ENCODE results near the gene ARHGAP23.

Gene ARHGAP23

GRCh38 chr17:38400286-38400685 lies 28.0 kb upstream of the ARHGAP23 start:
- Histone ChIP-seq H3K4me1 (ENCODE audit: low read depth, poor library complexity, severe bottlenecking) (no peaks in the 10 kb centered on the region), H3K36me3 (ENCODE audit: insufficient read depth) (no peaks in the 10 kb centered on the region)

GRCh38 chr17:38401459-38401858 lies 26.8 kb upstream of the ARHGAP23 start:
- Histone ChIP-seq H3K4me3 (IDR thresholded peaks at IDR 0.05; ENCODE audit: insufficient read depth, low read depth, low read length) (no peak overlapping the region), H3K27me3 (ENCODE audit: insufficient read depth, low read depth) (no peaks in the 10 kb centered on the region), H3K36me3 (ENCODE audit: insufficient read depth) (no peaks in the 10 kb centered on the region), H2AFZ (ENCODE audit: low read depth) (no peak overlapping the region), H3K4me1 (ENCODE audit: low read depth, poor library complexity, severe bottlenecking) (no peaks in the 10 kb centered on the region), H3K4me2 (no peak overlapping the region), H4K20me1 (ENCODE audit: insufficient read depth) (no peaks in the 10 kb centered on the region), H3K27ac (no peak overlapping the region), H3K9ac (no peak overlapping the region), H3K79me2 (ENCODE audit: insufficient read depth, low read depth) (no peaks in the 10 kb centered on the region)
- no peak for TF ChIP-seq CTCF (conservative IDR thresholded peaks at IDR 0.05; ENCODE audit: low read depth, low read length)

More at GRCh38 chr17:38400286-38400685, 28.0 kb upstream of the ARHGAP23 start:
- Histone ChIP-seq H4K20me1 (ENCODE audit: insufficient read depth) (no peaks in the 10 kb centered on the region), H3K9ac (no peak overlapping the region), H3K27ac (no peak overlapping the region), H3K79me2 (ENCODE audit: insufficient read depth, low read depth) (no peaks in the 10 kb centered on the region), H3K27me3 (ENCODE audit: insufficient read depth, low read depth) (no peaks in the 10 kb centered on the region), H3K4me2 (no peak overlapping the region), H2AFZ (ENCODE audit: low read depth) (no peak overlapping the region), H3K4me3 (IDR thresholded peaks at IDR 0.05; ENCODE audit: insufficient read depth, low read depth, low read length) (no peak overlapping the region)
- TF ChIP-seq CTCF (conservative IDR thresholded peaks at IDR 0.05; ENCODE audit: low read depth, low read length): no peak

- Histone ChIP-seq H3K4me3 (IDR thresholded peaks at IDR 0.05; ENCODE audit: insufficient read depth, low read depth, low read length) (no peak overlapping the region), H2AFZ (ENCODE audit: low read depth) (no peak overlapping the region), H3K27ac (no peak overlapping the region), H3K9ac (no peak overlapping the region), H3K4me1 (ENCODE audit: low read depth, poor library complexity, severe bottlenecking) (no peaks in the 10 kb centered on the region), H3K4me2 (no peak overlapping the region), H4K20me1 (ENCODE audit: insufficient read depth) (no peaks in the 10 kb centered on the region), H3K36me3 (ENCODE audit: insufficient read depth) (no peaks in the 10 kb centered on the region), H3K79me2 (ENCODE audit: insufficient read depth, low read depth) (no peaks in the 10 kb centered on the region), H3K27me3 (ENCODE audit: insufficient read depth, low read depth) (no peaks in the 10 kb centered on the region)
- TF ChIP-seq CTCF (conservative IDR thresholded peaks at IDR 0.05; ENCODE audit: low read depth, low read length): no peak
These were observed 25.4 kb upstream of the ARHGAP23 start for GRCh38 chr17:38402897-38403296.

GRCh38 chr17:38403491-38403890 lies 24.8 kb upstream of the ARHGAP23 start:
- Histone ChIP-seq H4K20me1 (ENCODE audit: insufficient read depth) (no peaks in the 10 kb centered on the region), H3K4me2 (no peak overlapping the region), H3K9ac (no peak overlapping the region), H3K4me1 (ENCODE audit: low read depth, poor library complexity, severe bottlenecking) (no peaks in the 10 kb centered on the region), H3K79me2 (ENCODE audit: insufficient read depth, low read depth) (no peaks in the 10 kb centered on the region), H3K27me3 (ENCODE audit: insufficient read depth, low read depth) (no peaks in the 10 kb centered on the region), H3K36me3 (ENCODE audit: insufficient read depth) (no peaks in the 10 kb centered on the region), H2AFZ (ENCODE audit: low read depth) (no peak overlapping the region), H3K4me3 (IDR thresholded peaks at IDR 0.05; ENCODE audit: insufficient read depth, low read depth, low read length) (no peak overlapping the region), H3K27ac (no peak overlapping the region)
- no peak for TF ChIP-seq CTCF (conservative IDR thresholded peaks at IDR 0.05; ENCODE audit: low read depth, low read length)
